Measurements from ENCODE around the gene TNFAIP6.
"Not testable (repeated sequence)": the region's sequence is repeated elsewhere in the genome, so short reads cannot be mapped to it uniquely, and the experiment has no call there.

Gene TNFAIP6

GRCh38 chr2:151399981-151400380 is 42.6 kb downstream of the TNFAIP6 start:
- H3K4me1 ChIP-seq (ENCODE audit: control insufficient read depth, insufficient read depth, low read length): no peaks in the 10 kb centered on the region
- H3K36me3 ChIP-seq (ENCODE audit: control insufficient read depth, insufficient read depth, low read length): no peaks in the 10 kb centered on the region
- no peak overlapping the region for H3K27ac ChIP-seq (ENCODE audit: low read depth, low read length)
- H3K4me3 ChIP-seq (ENCODE audit: low read depth, low read length): no peak overlapping the region
- no peak overlapping the region for H3K9ac ChIP-seq (ENCODE audit: low read depth, low read length)
- no peaks in the 10 kb centered on the region for H3K27me3 ChIP-seq (ENCODE audit: control insufficient read depth, insufficient read depth, low read length)
- H3K9me3 ChIP-seq (ENCODE audit: control insufficient read depth, insufficient read depth, low read length): no peaks in the 10 kb centered on the region

GRCh38 chr2:151401149-151401548 is 43.8 kb downstream of the TNFAIP6 start:
- H3K27ac ChIP-seq (ENCODE audit: low read depth, low read length): no peak overlapping the region

DNA sequence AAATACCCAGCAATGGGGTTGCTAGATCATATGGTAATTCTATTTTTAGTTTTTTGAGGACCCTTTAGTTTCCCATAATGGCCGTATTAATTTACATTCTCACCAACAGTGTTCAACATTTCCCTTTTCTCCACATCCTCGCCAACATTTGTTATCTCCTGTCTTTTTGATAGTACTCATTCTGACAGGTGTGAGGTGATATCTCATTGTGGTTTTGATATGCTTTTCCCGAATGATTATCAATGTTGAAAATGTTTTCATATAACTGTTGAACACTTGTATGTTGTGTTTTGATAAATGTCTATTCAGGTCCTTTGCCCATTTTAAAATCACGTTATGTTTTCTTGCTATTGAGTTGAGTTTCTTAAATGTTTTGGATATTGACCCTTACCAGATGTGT is 46.5 kb downstream of the TNFAIP6 start:
- no peaks in the 10 kb centered on the region for H3K36me3 ChIP-seq (ENCODE audit: control insufficient read depth, insufficient read depth, low read length)
- H3K27me3 ChIP-seq (ENCODE audit: control insufficient read depth, insufficient read depth, low read length): no peaks in the 10 kb centered on the region
- H3K4me1 ChIP-seq (ENCODE audit: control insufficient read depth, insufficient read depth, low read length): no peaks in the 10 kb centered on the region
- no peaks in the 10 kb centered on the region for H3K9me3 ChIP-seq (ENCODE audit: control insufficient read depth, insufficient read depth, low read length)
- no peak overlapping the region for H3K27ac ChIP-seq (ENCODE audit: low read depth, low read length)
- H3K4me3 ChIP-seq (ENCODE audit: low read depth, low read length): no peak overlapping the region
- no peak overlapping the region for H3K9ac ChIP-seq (ENCODE audit: low read depth, low read length)

More at GRCh38 chr2:151401149-151401548, 43.8 kb downstream of the TNFAIP6 start:
- Histone ChIP-seq H3K9ac (ENCODE audit: low read depth, low read length) (no peak overlapping the region), H3K36me3 (ENCODE audit: control insufficient read depth, insufficient read depth, low read length) (no peaks in the 10 kb centered on the region), H3K9me3 (ENCODE audit: control insufficient read depth, insufficient read depth, low read length) (no peaks in the 10 kb centered on the region), H3K4me1 (ENCODE audit: control insufficient read depth, insufficient read depth, low read length) (no peaks in the 10 kb centered on the region), H3K27me3 (ENCODE audit: control insufficient read depth, insufficient read depth, low read length) (no peaks in the 10 kb centered on the region), H3K4me3 (ENCODE audit: low read depth, low read length) (no peak overlapping the region)

- H3K4me3 ChIP-seq (ENCODE audit: low read depth, low read length): no peak overlapping the region
- H3K36me3 ChIP-seq (ENCODE audit: control insufficient read depth, insufficient read depth, low read length): no peaks in the 10 kb centered on the region
- no peak overlapping the region for H3K27ac ChIP-seq (ENCODE audit: low read depth, low read length)
- H3K27me3 ChIP-seq (ENCODE audit: control insufficient read depth, insufficient read depth, low read length): no peaks in the 10 kb centered on the region
- no peak overlapping the region for H3K9ac ChIP-seq (ENCODE audit: low read depth, low read length)
- H3K9me3 ChIP-seq (ENCODE audit: control insufficient read depth, insufficient read depth, low read length): no peaks in the 10 kb centered on the region
- H3K4me1 ChIP-seq (ENCODE audit: control insufficient read depth, insufficient read depth, low read length): no peaks in the 10 kb centered on the region
Measured at GRCh38 chr2:151405376-151405775, 48.0 kb downstream of the TNFAIP6 start.

DNA sequence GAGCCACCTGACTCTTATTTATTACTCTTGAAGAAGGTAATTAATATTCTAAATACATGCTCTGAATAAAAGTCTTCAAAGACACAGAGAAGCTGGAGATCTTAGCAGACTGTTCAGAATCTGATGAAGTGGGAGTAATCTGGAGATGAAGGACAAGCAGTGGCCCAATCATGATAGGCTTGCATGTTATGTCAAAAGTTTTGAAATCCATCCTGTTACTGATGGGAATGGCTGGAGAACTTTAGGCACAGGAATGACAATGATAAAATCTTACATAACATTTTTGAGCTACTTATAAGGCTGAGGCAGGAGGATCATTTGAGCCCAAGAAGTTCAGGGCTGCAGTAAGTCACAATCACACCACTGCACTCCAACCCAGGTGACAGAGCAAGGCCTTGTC is 49.9 kb downstream of the TNFAIP6 start:
- Histone ChIP-seq H3K4me1 (ENCODE audit: control insufficient read depth, insufficient read depth, low read length) (no peaks in the 10 kb centered on the region), H3K27ac (ENCODE audit: low read depth, low read length) (no peak overlapping the region), H3K9ac (ENCODE audit: low read depth, low read length) (no peak overlapping the region), H3K36me3 (ENCODE audit: control insufficient read depth, insufficient read depth, low read length) (peaks cover 9% of the 10 kb centered on the region), H3K27me3 (ENCODE audit: control insufficient read depth, insufficient read depth, low read length) (no peaks in the 10 kb centered on the region), H3K4me3 (ENCODE audit: low read depth, low read length) (no peak overlapping the region), H3K9me3 (ENCODE audit: control insufficient read depth, insufficient read depth, low read length) (no peaks in the 10 kb centered on the region)

DNA sequence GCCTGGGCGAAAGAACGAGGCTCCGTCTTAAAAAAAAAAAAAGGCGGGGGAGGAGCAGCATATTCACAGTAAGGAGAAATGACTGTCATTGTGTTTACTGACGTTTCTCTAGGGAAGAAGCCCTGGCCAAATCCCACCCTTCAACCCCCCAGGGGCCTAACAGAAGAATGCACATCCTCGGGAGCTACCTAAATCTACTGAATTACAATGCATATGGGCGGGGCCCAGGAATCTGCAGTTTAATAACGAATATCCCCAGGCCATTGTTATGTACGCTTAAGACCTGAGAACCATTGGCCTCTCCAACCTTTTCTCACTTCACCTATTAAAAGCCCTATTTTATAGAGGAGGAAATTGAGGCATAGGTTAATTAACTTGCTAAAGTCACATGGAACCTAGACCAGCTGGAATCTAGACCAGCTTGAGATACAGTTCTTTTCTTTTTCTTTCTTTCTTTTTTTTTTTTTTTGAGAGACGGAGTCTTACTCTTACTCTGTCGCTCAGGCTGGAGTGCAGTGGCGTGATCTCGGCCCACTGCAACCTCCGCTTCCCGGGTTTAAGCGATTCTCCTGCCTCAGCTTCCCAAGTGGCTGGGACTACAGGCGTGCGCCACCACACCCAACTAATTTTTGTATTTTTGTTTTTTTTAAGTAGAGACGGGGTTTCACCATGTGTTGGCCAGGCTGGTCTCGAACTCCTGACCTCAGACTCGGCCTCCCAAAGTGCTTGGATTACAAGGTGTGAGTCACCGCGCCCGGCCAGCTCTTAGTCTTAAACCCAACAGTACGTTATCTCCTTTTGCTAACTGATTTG is 51.6 kb downstream of the TNFAIP6 start:
- peak overlapping the region; percentile 94; the same call in 1 of the 2 replicates for H3K4me3 ChIP-seq (ENCODE audit: low read depth, low read length)
- H3K9me3 ChIP-seq (ENCODE audit: control insufficient read depth, insufficient read depth, low read length): no peaks in the 10 kb centered on the region
- no peak overlapping the region for H3K9ac ChIP-seq (ENCODE audit: low read depth, low read length)
- no peaks in the 10 kb centered on the region for H3K27me3 ChIP-seq (ENCODE audit: control insufficient read depth, insufficient read depth, low read length)
- H3K4me1 ChIP-seq (ENCODE audit: control insufficient read depth, insufficient read depth, low read length): no peaks in the 10 kb centered on the region
- H3K36me3 ChIP-seq (ENCODE audit: control insufficient read depth, insufficient read depth, low read length): peaks cover 26% of the 10 kb centered on the region
- H3K27ac ChIP-seq (ENCODE audit: low read depth, low read length): peak overlapping the region; percentile 97

- H3K4me3 ChIP-seq (ENCODE audit: low read depth, low read length): peak within 1 kb of the TSS; percentile 94
- H3K36me3 ChIP-seq (ENCODE audit: control insufficient read depth, insufficient read depth, low read length): peaks cover 35% of the 10 kb centered on the region
- H3K9me3 ChIP-seq (ENCODE audit: control insufficient read depth, insufficient read depth, low read length): no peaks in the 10 kb centered on the region
- H3K27ac ChIP-seq (ENCODE audit: low read depth, low read length): peak within 1 kb of the TSS; percentile 97
- H3K4me1 ChIP-seq (ENCODE audit: control insufficient read depth, insufficient read depth, low read length): no peaks in the 10 kb centered on the region
- no peaks in the 10 kb centered on the region for H3K27me3 ChIP-seq (ENCODE audit: control insufficient read depth, insufficient read depth, low read length)
- peak within 1 kb of the TSS; percentile 98 for H3K9ac ChIP-seq (ENCODE audit: low read depth, low read length)
Measured at GRCh38 chr2:151409601-151410484, 52.5 kb downstream of the TNFAIP6 start, which contains the start of gene RIF1. RIF1 (plus strand) TSS chr2:151409902; CDS start chr2:151410424, 522 bp downstream.

DNA sequence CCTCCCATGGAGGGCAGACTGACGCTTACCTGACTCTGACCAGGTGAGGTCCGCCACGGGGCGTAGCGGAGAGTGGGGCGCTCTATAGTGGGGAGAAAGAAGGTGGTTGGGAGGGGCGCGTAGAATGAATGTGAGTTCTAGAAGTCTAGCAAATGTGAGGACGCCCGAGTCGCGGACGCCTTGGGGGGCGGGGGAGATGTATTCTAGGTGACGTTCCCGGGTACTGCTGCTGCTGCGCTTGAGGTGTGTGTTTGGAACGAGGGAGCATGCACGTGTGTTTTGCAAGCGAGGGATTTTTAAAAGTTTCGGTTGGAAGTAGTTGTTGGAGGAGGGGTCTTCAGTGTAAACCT is 53.1 kb downstream of the TNFAIP6 start:
- Histone ChIP-seq H3K4me3 (ENCODE audit: low read depth, low read length) (peak overlapping the region; percentile 94), H3K27me3 (ENCODE audit: control insufficient read depth, insufficient read depth, low read length) (no peaks in the 10 kb centered on the region), H3K9me3 (ENCODE audit: control insufficient read depth, insufficient read depth, low read length) (no peaks in the 10 kb centered on the region), H3K9ac (ENCODE audit: low read depth, low read length) (peak overlapping the region; percentile 98), H3K36me3 (ENCODE audit: control insufficient read depth, insufficient read depth, low read length) (peaks cover 41% of the 10 kb centered on the region), H3K4me1 (ENCODE audit: control insufficient read depth, insufficient read depth, low read length) (no peaks in the 10 kb centered on the region), H3K27ac (ENCODE audit: low read depth, low read length) (peak overlapping the region; percentile 97)

DNA sequence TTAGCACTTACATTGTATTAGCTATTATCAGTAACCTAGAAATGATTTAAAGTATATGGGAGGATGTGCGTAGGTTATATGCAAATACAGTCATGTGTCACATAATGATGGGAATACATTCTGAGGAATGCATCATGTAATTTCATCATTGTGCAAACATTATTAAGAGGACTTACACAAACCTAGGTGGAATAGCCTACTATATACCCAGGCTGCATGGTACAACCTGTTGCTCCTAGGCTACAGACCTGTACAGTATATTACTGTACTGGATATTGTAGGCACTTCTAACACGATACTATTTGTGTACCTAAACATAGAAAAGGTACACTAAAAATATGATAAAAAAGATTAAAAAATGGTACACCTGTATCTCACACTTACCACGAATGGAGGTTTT is 60.3 kb downstream of the TNFAIP6 start:
- no peaks in the 10 kb centered on the region for H3K9me3 ChIP-seq (ENCODE audit: control insufficient read depth, insufficient read depth, low read length)
- no peak overlapping the region for H3K9ac ChIP-seq (ENCODE audit: low read depth, low read length)
- no peak overlapping the region for H3K4me3 ChIP-seq (ENCODE audit: low read depth, low read length)
- H3K27ac ChIP-seq (ENCODE audit: low read depth, low read length): no peak overlapping the region
- peaks cover 99% of the 10 kb centered on the region for H3K36me3 ChIP-seq (ENCODE audit: control insufficient read depth, insufficient read depth, low read length)
- no peaks in the 10 kb centered on the region for H3K4me1 ChIP-seq (ENCODE audit: control insufficient read depth, insufficient read depth, low read length)
- no peaks in the 10 kb centered on the region for H3K27me3 ChIP-seq (ENCODE audit: control insufficient read depth, insufficient read depth, low read length)

DNA sequence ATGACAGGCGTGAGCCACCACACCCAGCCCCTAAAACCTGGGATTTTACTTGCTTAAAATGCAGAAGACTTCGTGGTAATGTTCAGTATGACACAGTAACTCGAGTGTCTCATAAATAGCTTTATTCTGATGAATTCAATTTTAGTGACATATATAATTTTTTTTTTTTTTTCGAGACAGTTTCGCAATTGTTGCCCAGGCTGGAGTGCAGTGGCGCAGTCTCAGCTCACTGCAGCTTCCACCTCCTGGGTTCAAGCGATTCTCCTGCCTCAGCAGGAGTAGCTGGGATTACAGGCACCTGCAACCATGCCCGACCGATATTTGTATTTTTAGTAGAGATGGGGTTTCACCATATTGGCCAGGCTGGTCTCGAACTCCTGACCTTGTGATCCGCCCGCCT is 64.3 kb downstream of the TNFAIP6 start:
- H3K9me3 ChIP-seq (ENCODE audit: control insufficient read depth, insufficient read depth, low read length); H3K9ac ChIP-seq (ENCODE audit: low read depth, low read length); H3K4me3 ChIP-seq (ENCODE audit: low read depth, low read length); H3K4me1 ChIP-seq (ENCODE audit: control insufficient read depth, insufficient read depth, low read length); H3K27ac ChIP-seq (ENCODE audit: low read depth, low read length); H3K27me3 ChIP-seq (ENCODE audit: control insufficient read depth, insufficient read depth, low read length): not testable (repeated sequence)
- H3K36me3 ChIP-seq (ENCODE audit: control insufficient read depth, insufficient read depth, low read length): peaks cover 98% of the 10 kb centered on the region

DNA sequence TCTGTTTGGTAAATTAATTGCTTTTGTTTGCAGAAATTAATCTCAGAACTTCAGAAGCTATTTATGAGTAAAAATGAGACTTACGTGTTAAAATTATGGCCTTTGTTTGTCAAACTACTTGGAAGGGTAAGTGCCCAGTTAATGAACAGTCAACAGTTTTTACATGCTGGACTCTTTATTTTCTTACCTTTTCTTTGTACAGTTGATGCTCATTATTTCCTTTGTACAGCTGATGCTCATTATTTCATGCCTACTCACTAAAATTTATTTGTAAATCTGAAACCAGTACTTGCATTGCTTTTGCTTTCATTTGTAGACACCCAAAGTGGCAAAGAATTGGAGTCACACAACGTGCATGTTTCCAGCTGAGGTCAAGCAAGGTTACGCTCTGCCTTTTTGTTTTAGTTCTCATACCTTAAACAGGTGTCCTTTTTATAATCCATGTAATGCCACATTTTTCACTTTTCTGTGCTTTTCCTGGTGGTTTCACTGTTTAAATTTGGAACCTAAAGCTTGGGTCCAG is 65.6 kb downstream of the TNFAIP6 start:
- no peak overlapping the region for H3K27ac ChIP-seq (ENCODE audit: low read depth, low read length)
- no peaks in the 10 kb centered on the region for H3K27me3 ChIP-seq (ENCODE audit: control insufficient read depth, insufficient read depth, low read length)
- H3K4me1 ChIP-seq (ENCODE audit: control insufficient read depth, insufficient read depth, low read length): no peaks in the 10 kb centered on the region
- H3K9me3 ChIP-seq (ENCODE audit: control insufficient read depth, insufficient read depth, low read length): no peaks in the 10 kb centered on the region
- peaks cover 98% of the 10 kb centered on the region for H3K36me3 ChIP-seq (ENCODE audit: control insufficient read depth, insufficient read depth, low read length)
- no peak overlapping the region for H3K4me3 ChIP-seq (ENCODE audit: low read depth, low read length)
- H3K9ac ChIP-seq (ENCODE audit: low read depth, low read length): no peak overlapping the region
